Measurements from ENCODE around the gene DHX36. TPM values are rescaled to one million over a fixed set of nuclear protein-coding genes. Genes with fewer than 3 reads are reported as not detected.

DHX36 gene
- total RNA-seq, 1 experiment from 2014 or later: 34.5 TPM

GRCh38 chr3:154310840-154311239, 13.4 kb downstream of the DHX36 start:
- no TSS peak for BruUV-seq (replicated peaks)
- POLR2A ChIA-PET (ENCODE audit: unreplicated experiment): no interaction called here

GRCh38 chr3:154307363-154307762, 16.9 kb downstream of the DHX36 start:
- Histone ChIP-seq H3K4me3 (ENCODE audit: low read length) (no peak overlapping the region), H3K9me2 (replicated peaks; ENCODE audit: low read length) (no peaks in the 10 kb centered on the region), H3K27ac (ENCODE audit: low read length) (no peak overlapping the region), H3K27me3 (ENCODE audit: low read length) (no peaks in the 10 kb centered on the region), H3K9me3 (ENCODE audit: low read length) (no peaks in the 10 kb centered on the region), H3K79me2 (ENCODE audit: low read length) (0 out of 2 replicates have a peak, but pooled peaks cover 4% of the 10 kb centered on the region), H3K4me1 (ENCODE audit: insufficient read depth, low read length) (no peaks in the 10 kb centered on the region), H4K20me1 (ENCODE audit: low read length) (peaks cover 4% of the 10 kb centered on the region; the same call in 1 of the 2 replicates), H3F3A (ENCODE audit: low read length, unreplicated experiment) (no peaks in the 10 kb centered on the region), H2AFZ (ENCODE audit: low read length) (no peak overlapping the region), H3K4me2 (ENCODE audit: low read length) (no peak overlapping the region), H3K36me3 (ENCODE audit: low read depth, low read length) (peaks cover 71% of the 10 kb centered on the region), H3K9ac (ENCODE audit: low read length) (no peak overlapping the region)
- no TSS peak for BruUV-seq (replicated peaks)
- TF ChIP-seq EZH2phosphoT487 (IDR thresholded peaks at IDR 0.05; ENCODE audit: borderline replicate concordance, low read length) (no peak), EZH2 (IDR thresholded peaks at IDR 0.05; ENCODE audit: low read length, unreplicated experiment) (no peak)
- TF ChIP-seq, protein P1, sequence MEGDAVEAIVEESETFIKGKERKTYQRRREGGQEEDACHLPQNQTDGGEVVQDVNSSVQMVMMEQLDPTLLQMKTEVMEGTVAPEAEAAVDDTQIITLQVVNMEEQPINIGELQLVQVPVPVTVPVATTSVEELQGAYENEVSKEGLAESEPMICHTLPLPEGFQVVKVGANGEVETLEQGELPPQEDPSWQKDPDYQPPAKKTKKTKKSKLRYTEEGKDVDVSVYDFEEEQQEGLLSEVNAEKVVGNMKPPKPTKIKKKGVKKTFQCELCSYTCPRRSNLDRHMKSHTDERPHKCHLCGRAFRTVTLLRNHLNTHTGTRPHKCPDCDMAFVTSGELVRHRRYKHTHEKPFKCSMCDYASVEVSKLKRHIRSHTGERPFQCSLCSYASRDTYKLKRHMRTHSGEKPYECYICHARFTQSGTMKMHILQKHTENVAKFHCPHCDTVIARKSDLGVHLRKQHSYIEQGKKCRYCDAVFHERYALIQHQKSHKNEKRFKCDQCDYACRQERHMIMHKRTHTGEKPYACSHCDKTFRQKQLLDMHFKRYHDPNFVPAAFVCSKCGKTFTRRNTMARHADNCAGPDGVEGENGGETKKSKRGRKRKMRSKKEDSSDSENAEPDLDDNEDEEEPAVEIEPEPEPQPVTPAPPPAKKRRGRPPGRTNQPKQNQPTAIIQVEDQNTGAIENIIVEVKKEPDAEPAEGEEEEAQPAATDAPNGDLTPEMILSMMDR (conservative IDR thresholded peaks at IDR 0.05; ENCODE audit: low read depth, low read length): no peak
- intact Hi-C loops (cut with micrococcal nuclease): no loop called here
- ChIA-PET CTCF (no interaction called here), POLR2A (ENCODE audit: unreplicated experiment) (no interaction called here)
- ATAC-seq (no peak), DNase-seq (no peak)

More at GRCh38 chr3:154310840-154311239, 13.4 kb downstream of the DHX36 start:
- H2AFZ ChIP-seq (ENCODE audit: low read length): no peak overlapping the region
- DNase-seq (no peak), ATAC-seq (no peak)
- H3K79me2 ChIP-seq (ENCODE audit: low read length): peaks cover 21% of the 10 kb centered on the region
- no peak overlapping the region for H3K9ac ChIP-seq (ENCODE audit: low read length)
- no peak overlapping the region for H3K27ac ChIP-seq (ENCODE audit: low read length)
- no peaks in the 10 kb centered on the region for H3K9me3 ChIP-seq (ENCODE audit: low read length)
- TF ChIP-seq EZH2phosphoT487 (IDR thresholded peaks at IDR 0.05; ENCODE audit: borderline replicate concordance, low read length) (no peak), EZH2 (IDR thresholded peaks at IDR 0.05; ENCODE audit: low read length, unreplicated experiment) (no peak)
- TF ChIP-seq, protein P1 (conservative IDR thresholded peaks at IDR 0.05; ENCODE audit: low read depth, low read length): no peak
- CTCF ChIA-PET: no interaction called here
- intact Hi-C loops (cut with micrococcal nuclease): no loop called here
- H3F3A ChIP-seq (ENCODE audit: low read length, unreplicated experiment): no peaks in the 10 kb centered on the region
- no peaks in the 10 kb centered on the region for H3K9me2 ChIP-seq (replicated peaks; ENCODE audit: low read length)
- H4K20me1 ChIP-seq (ENCODE audit: low read length): peaks cover 4% of the 10 kb centered on the region; the same call in 1 of the 2 replicates
- H3K4me2 ChIP-seq (ENCODE audit: low read length): no peak overlapping the region
- no peaks in the 10 kb centered on the region for H3K27me3 ChIP-seq (ENCODE audit: low read length)
- H3K36me3 ChIP-seq (ENCODE audit: low read depth, low read length): peaks cover 62% of the 10 kb centered on the region
- H3K4me1 ChIP-seq (ENCODE audit: insufficient read depth, low read length): no peaks in the 10 kb centered on the region
- H3K4me3 ChIP-seq (ENCODE audit: low read length): no peak overlapping the region

GRCh38 chr3:154304936-154305335, 19.4 kb downstream of the DHX36 start:
- H3K27ac ChIP-seq (ENCODE audit: low read length): no peak overlapping the region
- CTCF ChIA-PET: no interaction called here

More at GRCh38 chr3:154304936-154305335, 19.4 kb downstream of the DHX36 start:
- Histone ChIP-seq H3K9me2 (replicated peaks; ENCODE audit: low read length) (no peaks in the 10 kb centered on the region), H4K20me1 (ENCODE audit: low read length) (peaks cover 4% of the 10 kb centered on the region; the same call in 1 of the 2 replicates), H3F3A (ENCODE audit: low read length, unreplicated experiment) (no peaks in the 10 kb centered on the region), H3K79me2 (ENCODE audit: low read length) (0 out of 2 replicates have a peak, but pooled peaks cover 4% of the 10 kb centered on the region), H3K4me3 (ENCODE audit: low read length) (no peak overlapping the region), H3K36me3 (ENCODE audit: low read depth, low read length) (peaks cover 88% of the 10 kb centered on the region), H3K9me3 (ENCODE audit: low read length) (no peaks in the 10 kb centered on the region), H3K9ac (ENCODE audit: low read length) (no peak overlapping the region), H3K4me2 (ENCODE audit: low read length) (no peak overlapping the region), H3K4me1 (ENCODE audit: insufficient read depth, low read length) (no peaks in the 10 kb centered on the region), H2AFZ (ENCODE audit: low read length) (no peak overlapping the region), H3K27me3 (ENCODE audit: low read length) (no peaks in the 10 kb centered on the region)
- POLR2A ChIA-PET (ENCODE audit: unreplicated experiment): no interaction called here
- ATAC-seq: no peak
- no peak for TF ChIP-seq EZH2 (IDR thresholded peaks at IDR 0.05; ENCODE audit: low read length, unreplicated experiment)
- TF ChIP-seq, protein P1 (conservative IDR thresholded peaks at IDR 0.05; ENCODE audit: low read depth, low read length): no peak
- no peak for TF ChIP-seq EZH2phosphoT487 (IDR thresholded peaks at IDR 0.05; ENCODE audit: borderline replicate concordance, low read length)
- intact Hi-C loops (cut with micrococcal nuclease): no loop called here
- no peak for DNase-seq
- BruUV-seq (replicated peaks): no TSS peak
